GM18870 (cell line): ENCODE measurements around the gene COL5A1.
"Not testable (repeated sequence)": the region's sequence is repeated elsewhere in the genome, so short reads cannot be mapped to it uniquely, and the experiment has no call there.

Experiments used
- ATAC-seq: cut with Tn5 transposase; IDR thresholded peaks from one replicate; pipeline ENCODE4 v1.9.1; 2021; ENCODE audit warnings: moderate library complexity; ENCODE audit not compliant: unreplicated experiment

Gene COL5A1

DNA sequence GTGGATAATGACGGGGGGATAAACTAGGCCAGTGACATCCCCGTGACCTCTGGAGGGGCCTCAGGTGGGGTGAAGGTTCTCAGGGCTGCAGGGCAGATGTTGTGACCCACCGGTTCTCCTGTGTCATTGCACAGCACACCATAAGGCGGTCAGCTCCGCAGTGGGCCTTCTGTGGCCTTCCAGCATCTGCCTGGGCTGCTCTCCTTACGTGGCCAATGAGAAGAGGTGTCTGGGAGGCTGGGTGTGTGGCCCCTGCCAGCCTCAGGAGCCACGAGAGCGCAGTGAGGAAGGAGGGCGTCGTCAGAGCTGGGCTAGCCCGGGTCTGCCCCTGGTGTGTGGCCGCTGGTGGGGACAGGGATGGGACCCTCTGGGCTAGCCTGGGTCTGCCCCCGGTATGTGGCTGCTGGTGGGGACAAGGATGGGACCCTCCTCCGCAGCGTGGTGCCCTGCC, 48.7 kb downstream of the COL5A1 start:
- no peak for ATAC-seq

DNA sequence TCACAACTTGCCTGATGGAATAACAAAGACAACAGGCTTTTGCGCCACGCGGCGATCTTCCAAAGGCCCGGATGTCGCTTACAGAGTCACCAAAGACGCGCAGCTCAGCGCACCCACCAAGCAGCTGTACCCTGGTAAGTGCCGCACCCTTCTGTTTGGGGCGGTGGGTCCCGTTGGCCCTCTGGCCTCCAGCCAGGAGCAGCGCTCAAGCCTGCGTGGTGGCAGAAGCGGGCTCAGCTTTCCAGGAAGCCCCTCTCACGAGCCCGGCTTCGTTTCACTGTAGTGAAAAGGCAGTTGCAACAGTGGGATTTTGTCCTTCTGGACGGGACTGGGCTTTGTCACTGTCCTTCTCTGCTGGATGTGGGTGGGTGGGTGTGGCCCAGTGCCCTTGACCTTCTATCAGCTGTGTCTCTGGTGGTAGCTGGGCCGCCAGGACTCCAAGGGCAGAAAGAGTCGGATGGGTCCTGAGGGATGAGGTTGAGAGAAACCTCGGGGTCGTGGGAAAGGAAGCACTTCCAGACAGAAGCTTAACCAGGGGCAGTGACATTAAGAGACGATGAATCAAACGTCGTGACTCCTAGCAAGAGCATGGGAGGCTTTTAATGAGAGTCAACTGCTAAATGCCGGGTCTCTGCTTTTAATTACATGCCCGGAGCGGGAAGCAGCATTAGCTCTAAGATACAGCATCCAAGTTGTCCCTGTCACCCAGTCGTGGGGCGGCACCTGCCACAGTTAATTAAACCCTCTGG, 49.5 kb downstream of the COL5A1 start:
- no peak for ATAC-seq

DNA sequence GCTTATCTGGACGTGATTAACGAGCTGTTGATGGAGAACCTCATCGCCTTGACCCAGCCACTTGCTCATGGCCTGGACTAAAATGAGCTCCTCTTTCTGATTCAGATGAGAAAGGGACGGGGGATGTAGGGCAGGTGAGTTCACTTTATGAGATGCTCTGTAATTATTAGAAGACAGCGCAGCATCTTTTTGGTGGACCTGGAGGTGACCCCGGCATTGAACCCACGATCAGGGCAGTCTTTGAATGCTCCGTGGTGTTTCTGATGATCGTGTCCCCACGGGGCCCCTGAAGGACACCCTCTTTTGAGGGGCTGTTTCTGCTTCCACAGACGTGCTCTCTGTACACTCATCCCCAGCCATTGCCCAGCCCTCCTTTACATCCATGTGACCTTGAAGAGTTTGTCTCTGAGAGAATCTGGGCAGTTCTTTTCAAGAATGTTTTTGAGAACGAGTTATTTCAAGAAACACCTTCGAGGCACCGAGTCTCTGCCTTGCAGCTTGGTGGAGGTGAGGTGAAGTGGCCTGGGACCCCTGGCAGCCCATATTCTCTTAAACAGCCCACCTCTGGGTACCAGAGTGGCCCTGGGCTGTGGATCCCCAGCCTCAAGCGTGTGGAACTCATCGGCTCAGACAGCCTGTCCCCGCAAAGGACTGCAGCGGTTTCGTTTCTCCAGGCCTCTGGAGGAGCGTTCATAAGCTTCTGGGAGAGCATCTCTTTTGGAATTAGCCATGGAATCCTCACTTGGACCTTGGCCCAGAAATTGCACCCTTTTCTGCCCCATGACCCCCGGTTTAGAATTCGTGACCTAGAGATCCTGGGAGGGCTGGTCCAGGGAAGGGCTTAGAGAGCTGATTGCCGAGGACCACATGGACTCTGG, 50.3 kb downstream of the COL5A1 start:
- no peak for ATAC-seq

- ATAC-seq: no peak
Observed at GRCh38 chr9:134692573-134692860, 50.9 kb downstream of the COL5A1 start.

GRCh38 chr9:134693011-134693410, 51.4 kb downstream of the COL5A1 start:
- no peak for ATAC-seq

DNA sequence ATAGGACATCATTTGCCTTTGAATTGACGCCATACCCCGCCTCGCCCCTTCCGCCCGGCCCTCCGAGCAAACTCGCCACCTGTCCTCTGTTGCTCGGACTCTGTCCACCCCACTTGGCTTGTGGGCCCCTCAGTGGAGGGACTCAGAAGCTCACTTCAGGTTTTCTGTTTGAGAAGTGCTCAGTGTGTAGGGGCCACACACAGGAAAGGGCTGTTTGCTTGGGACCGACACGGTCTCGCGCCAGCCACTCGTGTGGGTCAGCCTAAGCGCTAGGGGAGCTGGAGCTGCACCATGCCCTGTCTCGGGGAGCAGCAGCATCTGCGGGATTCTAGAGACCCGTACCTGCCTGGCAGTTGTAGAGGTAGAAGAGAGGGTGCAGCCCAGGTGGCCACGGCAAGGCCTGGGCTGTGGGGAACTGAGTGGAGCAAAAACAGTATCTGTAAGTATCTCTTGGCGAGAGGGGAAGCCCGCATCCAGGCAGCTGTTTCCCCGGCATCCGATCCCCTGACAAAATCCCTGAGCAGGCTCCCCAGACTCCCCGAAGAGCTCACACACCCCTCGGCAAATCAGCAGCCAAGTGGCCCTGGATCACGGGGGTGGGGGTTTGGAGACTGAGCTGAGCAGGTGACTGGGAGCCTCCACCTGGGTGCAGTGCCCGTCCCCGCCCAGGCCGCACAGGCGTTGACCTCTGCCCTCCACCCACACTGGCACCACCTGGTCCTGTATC, 52.2 kb downstream of the COL5A1 start:
- no peak for ATAC-seq

- no peak for ATAC-seq
Observed at GRCh38 chr9:134694368-134694665, 52.7 kb downstream of the COL5A1 start.

DNA sequence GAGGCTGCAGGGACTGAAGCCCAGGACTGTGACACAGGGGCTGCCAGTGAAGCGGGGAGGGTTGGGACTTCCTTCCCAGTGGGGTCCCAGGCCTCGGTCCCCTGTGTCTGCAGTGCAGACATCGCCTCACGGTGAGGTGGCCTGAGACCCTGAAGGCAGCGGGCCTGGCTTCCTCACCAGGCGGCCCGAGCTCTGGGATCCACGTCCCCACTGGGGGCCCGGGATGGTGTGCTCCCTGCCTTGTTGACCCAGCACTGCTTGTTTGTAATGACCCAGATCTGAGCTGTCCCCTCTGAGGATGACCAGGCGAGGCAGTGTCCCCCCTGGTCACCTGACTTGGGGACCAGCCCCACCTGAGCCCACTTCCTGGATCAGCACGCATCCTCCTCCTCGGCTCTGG, 53.1 kb downstream of the COL5A1 start:
- no peak for ATAC-seq

DNA sequence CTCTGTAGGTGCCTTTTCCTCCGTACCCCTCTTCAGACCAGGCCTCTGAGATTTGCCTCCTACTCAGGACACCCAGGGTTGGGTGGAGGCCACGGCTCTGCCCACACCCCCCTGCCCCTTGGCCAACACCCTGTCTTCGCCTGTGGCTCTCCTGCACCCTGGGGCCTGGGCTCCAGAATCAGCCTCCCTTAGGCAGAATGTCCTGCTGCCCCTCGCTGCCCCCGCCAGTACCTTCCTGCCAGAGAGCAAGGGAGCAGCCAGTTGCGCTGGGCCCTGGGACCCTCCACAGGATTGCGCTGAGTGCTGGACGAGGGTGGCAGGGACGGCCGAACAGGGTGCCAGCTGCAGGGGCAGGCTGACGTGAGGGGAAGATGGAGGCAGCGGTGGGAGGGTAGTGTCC, 53.5 kb downstream of the COL5A1 start:
- ATAC-seq: no peak

DNA sequence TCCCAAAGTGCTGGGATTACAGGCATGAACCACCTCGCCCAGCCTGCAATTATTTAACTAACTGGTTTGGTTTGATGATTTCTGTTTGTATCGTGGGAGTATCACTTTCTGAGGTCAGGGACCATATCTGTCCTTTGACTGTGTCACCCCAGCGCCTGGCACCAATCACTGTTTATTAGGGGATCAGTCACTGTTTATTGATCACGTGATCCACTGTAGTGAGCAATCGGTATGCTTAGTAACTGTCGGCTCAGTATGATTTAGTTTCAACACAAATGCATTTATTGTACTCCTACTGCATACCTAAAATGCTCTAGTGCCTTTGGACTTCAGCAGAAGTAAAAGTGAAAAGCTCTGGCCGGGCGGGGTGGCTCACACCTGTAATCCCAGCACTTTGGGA, 54.8 kb downstream of the COL5A1 start:
- ATAC-seq: no peak

DNA sequence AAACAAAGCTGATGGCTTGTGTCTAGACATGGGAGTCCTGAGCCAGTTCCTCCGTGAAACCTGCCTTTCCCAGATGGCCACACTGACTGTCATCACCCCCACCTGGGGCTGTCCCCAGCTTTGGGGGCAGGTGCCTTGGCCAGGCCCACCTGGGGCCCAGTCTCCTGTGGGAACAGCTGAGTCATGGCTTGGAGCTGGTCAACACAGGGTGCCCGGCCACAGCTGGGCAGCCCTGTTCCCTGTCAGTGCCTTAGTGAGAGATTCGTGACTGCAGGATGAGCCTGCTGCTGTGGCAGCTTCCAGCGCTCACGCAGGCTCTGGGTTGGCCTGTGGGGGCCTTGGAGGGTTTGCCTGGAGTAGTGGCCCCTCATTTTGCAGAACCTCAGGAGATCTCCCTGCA, 56.5 kb downstream of the COL5A1 start:
- no peak for ATAC-seq

DNA sequence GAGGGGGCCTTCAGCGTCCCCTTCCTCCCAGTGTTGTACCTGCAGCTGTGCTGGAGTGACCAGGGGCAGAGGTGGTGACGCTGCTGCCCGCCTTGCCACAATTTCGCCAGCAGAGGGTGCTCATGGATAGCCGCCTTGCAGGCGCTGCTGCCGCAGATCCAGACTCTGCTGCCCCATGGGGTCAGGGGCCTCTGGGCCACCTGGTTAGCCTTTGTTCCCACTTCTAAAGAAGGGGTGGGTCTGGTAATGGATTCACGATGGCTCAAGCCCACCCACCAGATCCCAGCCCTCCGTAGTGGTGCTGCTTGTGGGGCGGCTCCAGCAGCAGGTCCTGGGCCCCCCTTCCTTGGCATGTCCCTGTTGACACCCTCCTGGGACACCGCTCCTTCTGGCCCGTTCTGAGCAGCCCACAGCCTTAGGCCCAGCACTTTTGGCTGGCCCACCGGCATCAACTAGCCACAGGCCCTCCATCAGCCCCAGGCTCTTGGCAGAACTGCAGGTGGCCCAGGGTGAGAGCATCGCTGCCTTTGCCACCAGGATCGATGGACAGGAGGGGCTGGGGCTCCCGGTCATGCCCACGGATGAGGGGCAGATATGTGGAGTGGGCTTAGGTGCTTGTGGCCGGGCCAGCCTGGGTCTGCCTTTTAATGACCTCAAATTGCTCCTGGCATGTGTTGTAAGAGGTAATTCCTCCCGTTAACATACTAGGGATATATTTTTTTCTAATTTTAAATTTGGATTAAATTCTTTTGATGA, 57.2 kb downstream of the COL5A1 start:
- no peak for ATAC-seq

DNA sequence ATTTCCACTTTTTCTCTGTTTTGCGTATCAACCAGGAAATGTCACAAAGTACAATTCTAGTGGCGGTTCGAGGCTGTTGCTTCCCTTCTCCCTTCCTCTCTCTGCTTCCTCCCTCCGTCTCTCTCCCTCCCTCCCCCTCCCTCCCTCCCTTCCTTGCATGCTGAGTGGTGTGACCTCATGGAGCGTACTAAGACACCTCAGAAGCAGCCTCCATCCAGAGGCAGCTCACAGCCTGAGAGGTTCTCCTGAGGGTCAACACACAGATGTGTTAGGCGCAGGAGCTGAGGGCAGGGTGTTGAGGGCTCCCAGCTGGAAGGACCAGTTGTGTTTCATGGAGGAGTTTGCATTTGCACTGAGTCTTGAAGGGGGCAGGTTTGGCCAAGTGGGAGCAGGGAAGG, 57.7 kb downstream of the COL5A1 start:
- ATAC-seq: no peak

DNA sequence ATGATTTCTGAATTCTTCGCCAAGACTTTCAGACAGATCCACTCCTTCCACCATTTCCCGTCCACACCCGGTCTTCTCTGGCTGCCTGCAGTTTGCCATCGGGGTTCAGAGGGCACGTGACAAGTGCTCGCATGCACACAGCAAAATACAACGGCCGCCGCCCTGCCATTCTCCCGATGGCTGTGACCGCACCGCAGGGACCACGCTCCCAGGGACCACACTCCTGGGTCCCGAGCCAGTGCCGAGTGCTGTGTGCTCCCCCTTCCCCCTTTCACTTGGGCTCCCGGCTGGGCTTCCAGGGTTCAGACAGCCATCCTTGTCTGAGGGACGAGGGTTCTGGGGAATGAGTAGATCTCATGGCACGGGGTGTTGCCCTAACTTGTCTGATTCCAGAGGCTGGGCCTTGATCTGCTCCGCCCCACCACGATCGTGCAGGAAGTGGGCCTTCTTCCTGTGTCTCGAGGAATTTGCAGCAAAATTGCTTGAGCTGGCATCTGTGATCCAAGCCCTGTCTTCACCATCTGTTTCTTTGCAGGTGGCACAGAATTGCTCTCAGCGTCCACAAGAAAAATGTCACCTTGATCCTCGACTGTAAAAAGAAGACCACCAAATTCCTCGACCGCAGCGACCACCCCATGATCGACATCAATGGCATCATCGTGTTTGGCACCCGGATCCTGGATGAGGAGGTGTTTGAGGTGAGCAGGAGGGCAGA, 59.2 kb downstream of the COL5A1 start:
- no peak for ATAC-seq

DNA sequence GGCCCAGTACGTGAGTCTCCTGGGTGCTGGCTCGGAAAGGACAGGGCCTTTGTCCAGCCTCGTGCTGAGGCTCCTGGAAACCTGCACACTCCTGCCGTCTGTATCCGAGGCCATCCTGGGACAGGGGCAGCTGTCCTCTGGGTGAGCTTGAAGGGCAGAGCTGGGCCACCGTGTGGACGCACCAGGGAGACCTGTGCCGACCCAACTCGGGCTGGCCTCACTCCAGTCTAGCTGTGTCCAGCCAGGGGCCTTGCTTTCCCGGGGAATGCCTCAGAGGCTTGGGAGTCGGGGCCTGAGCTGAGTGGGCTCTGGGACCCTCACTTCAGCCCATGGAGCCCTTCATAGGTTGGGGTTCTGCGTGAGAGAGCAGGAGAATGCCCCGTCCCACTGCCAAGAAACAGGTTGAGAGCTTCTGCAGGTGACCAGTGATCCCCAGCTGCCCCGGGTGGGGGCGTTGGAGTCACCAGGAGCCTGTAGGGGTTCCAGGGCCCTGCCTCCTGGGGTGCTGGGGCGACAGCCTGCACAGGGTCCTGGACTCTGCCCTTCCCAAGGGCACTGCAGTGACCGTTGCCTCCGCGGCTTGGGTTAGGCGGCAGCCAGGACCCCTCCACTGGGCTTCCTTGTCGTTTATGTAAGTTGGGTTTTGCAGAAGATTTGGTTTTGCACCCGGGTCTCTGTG, 60.1 kb downstream of the COL5A1 start:
- ATAC-seq: no peak

DNA sequence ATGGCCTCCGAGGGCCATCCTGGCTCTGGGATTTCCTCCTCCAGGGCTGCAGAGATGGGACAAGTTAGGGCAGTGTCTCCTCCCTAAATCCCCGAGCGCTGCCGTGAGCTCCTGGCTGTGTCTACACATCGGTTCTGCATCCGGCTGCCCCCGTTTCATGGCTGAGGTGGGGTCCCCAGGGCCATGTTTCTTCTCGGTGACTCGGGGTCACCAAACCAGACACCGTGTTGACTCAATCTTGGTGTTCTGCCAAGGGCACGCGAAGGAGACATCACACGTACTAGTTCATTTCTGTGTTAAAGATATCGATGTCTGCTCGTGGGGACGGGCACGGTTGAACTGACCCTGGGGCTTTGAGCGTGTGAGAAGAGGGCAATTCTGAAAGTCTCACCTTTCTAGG, 60.7 kb downstream of the COL5A1 start:
- no peak for ATAC-seq

DNA sequence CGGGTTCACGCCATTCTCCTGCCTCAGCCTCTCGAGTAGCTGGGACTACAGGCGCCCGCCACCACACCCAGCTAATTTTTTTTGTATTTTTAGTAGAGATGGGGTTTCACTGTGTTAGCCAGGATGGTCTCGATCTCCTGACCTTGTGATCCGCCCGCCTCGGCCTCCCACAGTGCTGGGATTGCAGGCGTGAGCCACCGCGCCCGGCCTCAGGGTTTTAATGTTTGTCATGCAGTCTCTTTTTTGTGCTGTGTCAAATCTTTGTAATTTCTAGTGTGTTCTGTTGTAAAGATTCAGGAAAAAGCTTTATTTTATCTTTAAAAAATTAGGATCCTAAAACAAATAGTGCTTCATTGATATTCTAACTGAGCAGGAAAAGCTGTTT, 62.1 kb downstream of the COL5A1 start:
- not testable (repeated sequence) for ATAC-seq

GRCh38 chr9:134704498-134704897, 62.9 kb downstream of the COL5A1 start:
- ATAC-seq: no peak

GRCh38 chr9:134705786-134706185, 64.2 kb downstream of the COL5A1 start:
- ATAC-seq: no peak

- ATAC-seq: no peak
Observed at GRCh38 chr9:134706522-134706921, 64.9 kb downstream of the COL5A1 start.
